K562 (cell line): ENCODE data around the gene PLXDC1.

ENCODE experiments used
- NR3C1 ChIP-seq: sonication (generic); formaldehyde crosslinking; IDR thresholded peaks from 2 replicates; pipeline ENCODE4 v1.8.1; 2022; ENCODE audit warnings: missing genetic modification reagents
- PURB ChIP-seq: sonication (generic); formaldehyde crosslinking; IDR thresholded peaks from 2 replicates; pipeline ENCODE4 v1.9.0; 2021; ENCODE audit warnings: low read depth, mild to moderate bottlenecking, missing genetic modification reagents
- RAD21 ChIP-seq, 2 experiments: fragments of 250-450 bp in 1 of 2; fragments of 450-650 bp in 1 of 2; sonication (Bioruptor Pico) in 1 of 2; formaldehyde crosslinking in 1 of 2; IDR thresholded peaks in 1 of 2; conservative IDR thresholded peaks in 1 of 2; 2 replicates each; pipeline versions ENCODE4 v1.4.0 to v1.8.0; 2020 to 2022; ENCODE audit warnings: mild to moderate bottlenecking in 2 of 2, moderate library complexity in 1 of 2
- ZNF311 ChIP-seq: fragments of 250-450 bp; sonication (Bioruptor Pico); IDR thresholded peaks from 2 replicates; pipeline ENCODE4 v1.4.0; 2020; ENCODE audit warnings: mild to moderate bottlenecking, moderate library complexity

- TF ChIP-seq NR3C1 (CRISPR knock-in tag) (no peak), ZNF311 (CRISPR knock-in tag) (no peak), RAD21 (CRISPR knock-in tag; conservative IDR thresholded peaks at IDR 0.05 in 1 of 2, IDR thresholded peaks at IDR 0.05 in 1 of 2) (no peak), PURB (CRISPR knock-in tag) (no peak)
These were observed 9.3 kb downstream of the PLXDC1 start for GRCh38 chr17:39141915-39142664.
